ENCODE data around the gene SYPL1. TPM values are rescaled to one million over a fixed set of nuclear protein-coding genes. Genes with fewer than 3 reads are reported as not detected.

SYPL1 gene
- total and polyA plus RNA-seq, 7 experiments from 2014 or later, result 37.5 to 106 (median 49.4) TPM

DNA sequence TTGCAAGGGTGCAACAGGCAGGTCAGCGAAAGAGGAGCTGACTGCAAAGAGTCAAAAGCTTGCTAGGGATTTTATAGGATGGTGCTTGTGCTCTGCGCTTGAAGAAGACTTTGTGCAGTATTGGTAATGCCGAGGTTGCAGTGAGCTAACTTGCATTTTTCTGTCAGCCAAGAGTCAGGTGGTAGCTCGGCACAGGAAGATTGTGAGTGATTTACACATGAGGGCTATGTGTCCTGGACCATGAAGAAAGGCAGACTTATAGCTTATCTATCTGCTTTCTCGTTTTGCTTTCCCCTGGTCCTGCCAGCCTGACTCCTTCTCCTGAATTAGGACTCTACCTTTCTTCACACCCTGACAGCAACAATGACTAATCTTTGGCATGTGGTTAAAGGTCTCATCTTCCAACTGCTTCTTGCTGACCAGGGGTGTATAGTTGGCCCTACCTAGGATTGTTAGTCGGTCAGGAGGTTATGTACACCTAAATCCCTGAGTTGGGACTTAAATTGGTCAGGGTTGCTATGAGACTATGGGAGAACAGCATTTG is 4.1 kb upstream of the SYPL1 start:
- no peak for DNase-seq
- no peak for ATAC-seq
- H3K27me3 ChIP-seq (ENCODE audit: control insufficient read depth in 2 of 2, insufficient read depth in 2 of 2, low read length in 2 of 2), result no peaks in the 10 kb centered on the region
- no peaks in the 10 kb centered on the region for H3K36me3 ChIP-seq (ENCODE audit: control insufficient read depth in 2 of 3, insufficient read depth in 3 of 3, low read length in 3 of 3)
- Mint-ChIP-seq H3K4me3 (peak overlapping the region in 8 of 10 donors; percentile 20 to 69 (median 36)), H3K27me3 (peaks cover 0 to 4% (median 0%) of the 10 kb centered on the region in 5 donors), H3K4me1 (peaks cover 27 to 76% (median 69%) of the 10 kb centered on the region in 7 donors), H3K27ac (peak overlapping the region in 8 of 9 donors; percentile 38 to 98 (median 74)), H3K9me3 (peaks cover 0 to 2% (median 0%) of the 10 kb centered on the region in 11 donors), H3K36me3 (peaks cover 0 to 3% (median 0%) of the 10 kb centered on the region in 5 donors)
- ChIA-PET CTCF (interaction anchor here (0.6 to 0.9 kb wide), 2 partner anchors 58 to 469 kb away, joined by 3 read pairs; no protein-coding TSS in a partner anchor), POLR2A (interaction anchor here (0.6 to 8.9 kb wide), 5 partner anchors 9 to 1050 kb away, joined by 3 to 71 read pairs (median 3); no protein-coding TSS in a partner anchor)
- H3K27ac ChIP-seq (ENCODE audit: low read depth, low read length), result no peak overlapping the region
- no peak overlapping the region for H3K4me3 ChIP-seq (ENCODE audit: low read length)
- no peaks in the 10 kb centered on the region for H3K9me3 ChIP-seq (ENCODE audit: control insufficient read depth in 2 of 3, low read length in 3 of 3)
- intact Hi-C loops (cut with micrococcal nuclease), result no loop called here
- peaks cover 9 to 43% of the 10 kb centered on the region in 2 donors for H3K4me1 ChIP-seq (ENCODE audit: control insufficient read depth in 2 of 2, insufficient read depth in 2 of 2, low read length in 2 of 2)

- Histone ChIP-seq H3K4me1 (ENCODE audit: control insufficient read depth in 2 of 2, insufficient read depth in 2 of 2, low read length in 2 of 2) (peaks cover 14 to 48% of the 10 kb centered on the region in 2 donors), H3K36me3 (ENCODE audit: control insufficient read depth in 2 of 3, insufficient read depth in 3 of 3, low read length in 3 of 3) (no peaks in the 10 kb centered on the region), H3K4me3 (ENCODE audit: low read length) (peak overlapping the region; percentile 7), H3K9me3 (ENCODE audit: control insufficient read depth in 2 of 3, low read length in 3 of 3) (no peaks in the 10 kb centered on the region), H3K27ac (ENCODE audit: low read depth, low read length) (peak overlapping the region; percentile 59), H3K27me3 (ENCODE audit: control insufficient read depth in 2 of 2, insufficient read depth in 2 of 2, low read length in 2 of 2) (no peaks in the 10 kb centered on the region)
- DNase-seq (peak in 7 of 9 donors; percentile 30 to 58 (median 41)), ATAC-seq (no peak)
- H3K27me3 Mint-ChIP-seq, result peaks cover 0 to 4% (median 0%) of the 10 kb centered on the region in 5 donors
- peak overlapping the region; percentile 16 to 89 (median 79) for H3K4me3 Mint-ChIP-seq
- ChIA-PET CTCF (interaction anchor here (0.7 to 2.1 kb wide), 3 partner anchors 12 to 51 kb away, joined by 3 to 9 read pairs (median 3); no protein-coding TSS in a partner anchor), POLR2A (interaction anchor here (0.6 to 8.9 kb wide), 7 partner anchors 8 to 1074 kb away, joined by 3 to 143 read pairs (median 3); no protein-coding TSS in a partner anchor)
- peaks cover 37 to 80% (median 70%) of the 10 kb centered on the region in 7 donors for H3K4me1 Mint-ChIP-seq
- H3K27ac Mint-ChIP-seq, result peak overlapping the region in 8 of 9 donors; percentile 92 to 98 (median 96)
- peaks cover 0 to 2% (median 0%) of the 10 kb centered on the region in 11 donors for H3K9me3 Mint-ChIP-seq
- H3K36me3 Mint-ChIP-seq, result peaks cover 0 to 6% (median 0%) of the 10 kb centered on the region in 5 donors
- intact Hi-C loops (cut with micrococcal nuclease), result loop anchor here (5.0 kb wide), 6 partner anchors 308 to 1777 kb away; partner anchors contain the start of genes PIK3CG (in 2 of the 2), RINT1 (in 2 of the 2), CCDC71L (in 1 of the 2) and DLD (in 1 of the 2)
Observed at GRCh38 chr7:106114716-106115383, 2.7 kb upstream of the SYPL1 start.

DNA sequence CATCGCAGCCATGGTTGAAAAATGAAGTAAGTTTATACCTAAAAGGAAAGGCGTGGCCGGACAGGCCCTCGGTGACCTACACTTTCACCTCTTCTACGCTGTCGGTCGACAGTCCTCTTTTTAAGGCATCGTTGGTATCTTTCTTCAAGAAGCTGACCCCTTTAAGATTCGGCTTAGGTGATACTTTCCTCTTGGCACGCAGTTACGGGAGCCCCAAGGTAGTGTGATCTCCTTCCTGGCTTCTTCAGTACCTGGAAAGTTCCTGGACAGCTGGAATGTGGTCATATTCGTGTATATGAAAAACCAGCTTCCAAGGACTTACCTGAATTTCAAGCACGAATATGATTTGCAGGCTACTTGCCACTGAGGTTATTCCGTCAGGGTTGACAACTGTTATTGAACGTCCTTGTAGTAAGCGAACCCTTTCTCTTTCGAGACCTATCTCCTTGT is 885 bp upstream of the SYPL1 start:
- H3K9me3 Mint-ChIP-seq, result peaks cover 0 to 2% (median 0%) of the 10 kb centered on the region in 11 donors
- CTCF ChIA-PET, result interaction anchor here (0.6 to 2.3 kb wide), 9 partner anchors 10 to 56 kb away, joined by 3 to 9 read pairs (median 5); no protein-coding TSS in a partner anchor
- H3K27ac Mint-ChIP-seq, result peak overlapping the region; percentile 84 to 99 (median 96)
- H3K27ac ChIP-seq (ENCODE audit: low read depth, low read length), result peak overlapping the region; percentile 83
- H3K36me3 Mint-ChIP-seq, result peaks cover 0 to 8% (median 0%) of the 10 kb centered on the region in 5 donors
- peaks cover 14 to 64% of the 10 kb centered on the region in 2 donors for H3K4me1 ChIP-seq (ENCODE audit: control insufficient read depth in 2 of 2, insufficient read depth in 2 of 2, low read length in 2 of 2)
- H3K4me1 Mint-ChIP-seq, result peaks cover 51 to 87% (median 77%) of the 10 kb centered on the region in 7 donors
- no peak for ATAC-seq
- peak overlapping the region; percentile 78 to 95 (median 90) for H3K4me3 Mint-ChIP-seq
- peaks cover 0 to 4% (median 0%) of the 10 kb centered on the region in 5 donors for H3K27me3 Mint-ChIP-seq
- DNase-seq, result peak in 1 of 9 donors; percentile 14
- intact Hi-C loops (cut with micrococcal nuclease), result loop anchor here (1.0 to 5.0 kb wide), 19 partner anchors 13 to 1779 kb away; partner anchors contain the start of genes ATXN7L1 (in 2 of the 2), CCDC71L (in 2 of the 2), PIK3CG (in 2 of the 2) and RINT1 (in 2 of the 2)
- H3K9me3 ChIP-seq (ENCODE audit: control insufficient read depth in 2 of 3, low read length in 3 of 3), result no peaks in the 10 kb centered on the region
- POLR2A ChIA-PET, result interaction anchor here (0.9 to 8.9 kb wide), 21 partner anchors 8 to 1057 kb away, joined by 3 to 143 read pairs (median 5); no protein-coding TSS in a partner anchor
- H3K36me3 ChIP-seq (ENCODE audit: control insufficient read depth in 2 of 3, insufficient read depth in 3 of 3, low read length in 3 of 3), result no peaks in the 10 kb centered on the region
- H3K27me3 ChIP-seq (ENCODE audit: control insufficient read depth in 2 of 2, insufficient read depth in 2 of 2, low read length in 2 of 2), result no peaks in the 10 kb centered on the region
- H3K4me3 ChIP-seq (ENCODE audit: low read length), result peak overlapping the region; percentile 70

DNA sequence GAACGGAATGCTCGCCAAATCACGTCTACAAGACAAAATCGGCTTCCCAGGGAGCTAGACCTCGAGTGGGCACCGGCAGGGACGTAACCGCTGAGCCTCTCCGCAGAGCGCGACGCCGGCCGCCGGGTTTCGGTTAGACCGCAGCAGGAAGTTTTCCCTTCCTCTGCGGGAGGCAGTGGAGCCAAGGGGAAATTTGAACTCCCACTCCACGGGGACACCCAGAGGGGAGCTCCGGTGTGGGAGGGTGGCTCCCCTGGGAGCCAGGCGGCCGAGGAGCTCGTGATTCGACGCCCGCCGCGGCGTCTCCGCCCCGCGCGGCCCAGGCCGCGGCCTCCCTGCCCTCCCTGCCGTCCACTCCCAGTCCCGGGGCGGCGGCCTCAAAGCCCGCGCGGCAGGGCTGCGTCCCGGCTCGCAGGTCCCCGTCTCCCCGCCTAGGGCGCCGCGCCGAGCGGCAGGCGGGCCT is 426 bp downstream of the SYPL1 start:
- Mint-ChIP-seq H3K9me3 (peaks cover 0 to 2% (median 0%) of the 10 kb centered on the region in 11 donors), H3K4me3 (peak overlapping the region; percentile 78 to 97 (median 92)), H3K36me3 (peaks cover 0 to 8% (median 0%) of the 10 kb centered on the region in 5 donors), H3K4me1 (peaks cover 41 to 79% (median 69%) of the 10 kb centered on the region in 7 donors), H3K27ac (peak overlapping the region; percentile 90 to 99 (median 96)), H3K27me3 (peaks cover 0 to 4% (median 0%) of the 10 kb centered on the region in 5 donors)
- DNase-seq, result peak in 2 of 9 donors; percentile 50 to 75
- intact Hi-C loops (cut with micrococcal nuclease), result loop anchor here (1.0 to 5.0 kb wide), 21 partner anchors 8 to 1781 kb away; partner anchors contain the start of genes ATXN7L1 (in 2 of the 2), CCDC71L (in 2 of the 2), PIK3CG (in 2 of the 2) and RINT1 (in 2 of the 2)
- Histone ChIP-seq H3K27ac (ENCODE audit: low read depth, low read length) (peak overlapping the region; percentile 83), H3K4me3 (ENCODE audit: low read length) (peak overlapping the region; percentile 61), H3K9me3 (ENCODE audit: control insufficient read depth in 2 of 3, low read length in 3 of 3) (no peaks in the 10 kb centered on the region), H3K4me1 (ENCODE audit: control insufficient read depth in 2 of 2, insufficient read depth in 2 of 2, low read length in 2 of 2) (peaks cover 14 to 61% of the 10 kb centered on the region in 2 donors), H3K36me3 (ENCODE audit: control insufficient read depth in 2 of 3, insufficient read depth in 3 of 3, low read length in 3 of 3) (no peaks in the 10 kb centered on the region), H3K27me3 (ENCODE audit: control insufficient read depth in 2 of 2, insufficient read depth in 2 of 2, low read length in 2 of 2) (no peaks in the 10 kb centered on the region)
- peak; percentile 37 for ATAC-seq
- ChIA-PET POLR2A (interaction anchor here (0.9 to 8.9 kb wide), 18 partner anchors 8 to 1101 kb away, joined by 3 to 143 read pairs (median 6); partner anchors contain the start of gene KMT2E), CTCF (interaction anchor here (0.9 to 2.3 kb wide), 4 partner anchors 9 to 55 kb away, joined by 3 to 8 read pairs (median 6); no protein-coding TSS in a partner anchor)

DNA sequence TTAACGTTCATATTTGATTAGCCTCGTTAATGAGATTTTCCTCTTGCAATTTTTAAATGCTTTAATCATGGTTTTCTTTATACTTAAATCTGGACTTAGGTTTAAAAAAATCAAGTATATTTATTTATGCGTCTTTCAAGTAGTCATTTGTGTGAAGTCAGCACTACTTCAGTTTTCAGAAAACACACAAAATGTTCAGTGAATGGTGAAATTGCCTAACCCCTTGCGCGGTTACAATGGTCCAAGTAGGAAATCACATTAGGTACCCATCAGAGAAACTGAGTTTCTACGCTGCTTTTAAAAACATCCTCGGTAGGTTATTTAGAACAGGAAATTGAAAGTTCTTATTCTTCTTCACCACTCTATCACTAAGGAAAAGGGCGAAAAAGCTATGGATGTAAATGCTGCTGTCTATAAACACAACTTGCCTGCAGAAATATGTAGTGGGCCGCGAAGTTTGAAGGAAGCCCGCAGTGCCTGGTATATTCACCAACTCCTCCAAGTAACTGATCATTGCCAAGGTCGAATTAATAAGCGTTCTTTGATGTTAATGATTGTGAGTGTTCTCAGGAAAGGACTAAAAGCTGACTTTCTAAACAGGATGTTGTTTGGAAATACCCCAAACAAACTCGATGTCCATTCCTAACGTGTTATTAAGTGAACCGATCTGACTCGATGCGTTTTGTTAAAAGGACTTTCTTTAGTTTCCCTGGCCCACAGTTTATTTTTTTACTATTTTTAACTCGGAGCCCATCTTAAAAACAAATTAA is 1.0 kb downstream of the SYPL1 start:
- Mint-ChIP-seq H3K4me1 (peaks cover 42 to 78% (median 63%) of the 10 kb centered on the region in 7 donors), H3K9me3 (peaks cover 0 to 2% (median 0%) of the 10 kb centered on the region in 11 donors), H3K36me3 (peaks cover 0 to 9% (median 0%) of the 10 kb centered on the region in 5 donors), H3K27me3 (peaks cover 0 to 4% (median 0%) of the 10 kb centered on the region in 5 donors), H3K4me3 (peak overlapping the region; percentile 78 to 97 (median 88)), H3K27ac (peak overlapping the region; percentile 86 to 98 (median 94))
- CTCF ChIA-PET, result interaction anchor here (0.9 to 2.3 kb wide), 6 partner anchors 8 to 54 kb away, joined by 3 to 8 read pairs (median 6); no protein-coding TSS in a partner anchor
- DNase-seq (no peak), ATAC-seq (no peak)
- Histone ChIP-seq H3K9me3 (ENCODE audit: control insufficient read depth in 2 of 3, low read length in 3 of 3) (no peaks in the 10 kb centered on the region), H3K4me3 (ENCODE audit: low read length) (peak overlapping the region; percentile 61), H3K27ac (ENCODE audit: low read depth, low read length) (peak overlapping the region; percentile 83), H3K4me1 (ENCODE audit: control insufficient read depth in 2 of 2, insufficient read depth in 2 of 2, low read length in 2 of 2) (peaks cover 14 to 54% of the 10 kb centered on the region in 2 donors), H3K27me3 (ENCODE audit: control insufficient read depth in 2 of 2, insufficient read depth in 2 of 2, low read length in 2 of 2) (no peaks in the 10 kb centered on the region), H3K36me3 (ENCODE audit: control insufficient read depth in 2 of 3, insufficient read depth in 3 of 3, low read length in 3 of 3) (no peaks in the 10 kb centered on the region)
- POLR2A ChIA-PET, result interaction anchor here (0.7 to 8.9 kb wide), 14 partner anchors 9 to 1097 kb away, joined by 3 to 143 read pairs (median 7); partner anchors contain the start of gene KMT2E
- intact Hi-C loops (cut with micrococcal nuclease), result loop anchor here (1.0 to 5.0 kb wide), 8 partner anchors 8 to 1781 kb away; partner anchors contain the start of genes PIK3CG (in 2 of the 2), RINT1 (in 2 of the 2), CCDC71L (in 1 of the 2) and DLD (in 1 of the 2)

Measured in naive thymus-derived CD4-positive, alpha-beta T cell (primary cell).